AML-193 (cell line): ENCODE measurements around the gene EFNA3.

Experiments
- DNase-seq, 2 experiments: peaks; one replicate each; lab custom pipeline; 2025; lab: John Stamatoyannopoulos, UW

EFNA3 gene

GRCh38 chr1:155048449-155049334 is 29.9 kb upstream of the EFNA3 start:
- no peak for DNase-seq

GRCh38 chr1:155049651-155050559 is 28.7 kb upstream of the EFNA3 start:
- DNase-seq = no peak

GRCh38 chr1:155050560-155051341 is 27.9 kb upstream of the EFNA3 start, which contains the start of gene ADAM15:
ADAM15 (plus strand) TSS chr1:155051316; CDS start chr1:155051387, 71 bp downstream.
- peak; percentile 72 to 77 for DNase-seq

GRCh38 chr1:155051342-155051776 is 27.3 kb upstream of the EFNA3 start:
- DNase-seq = no peak

GRCh38 chr1:155051777-155052398 is 26.7 kb upstream of the EFNA3 start:
- peak; percentile 22 to 37 for DNase-seq

- DNase-seq = peak; percentile 28 to 42
Observed at GRCh38 chr1:155052439-155053395, 25.9 kb upstream of the EFNA3 start.

GRCh38 chr1:155053531-155054105 is 25.0 kb upstream of the EFNA3 start:
- DNase-seq = no peak

- no peak for DNase-seq
Observed at GRCh38 chr1:155057104-155057503, 21.5 kb upstream of the EFNA3 start.

GRCh38 chr1:155057788-155058211 is 20.8 kb upstream of the EFNA3 start:
- no peak for DNase-seq

GRCh38 chr1:155060736-155061135 is 17.9 kb upstream of the EFNA3 start:
- DNase-seq = no peak

- DNase-seq = peak; percentile 74
Observed at GRCh38 chr1:155061381-155062150, 17.1 kb upstream of the EFNA3 start.

- no peak for DNase-seq
Observed at GRCh38 chr1:155062151-155062686, 16.4 kb upstream of the EFNA3 start.

GRCh38 chr1:155062702-155063411 is 15.8 kb upstream of the EFNA3 start:
- no peak for DNase-seq

- peak; percentile 84 to 88 for DNase-seq
Observed at GRCh38 chr1:155063550-155064110, 15.0 kb upstream of the EFNA3 start, which contains the start of gene EFNA4. EFNA4 (plus strand) TSS chr1:155063740; CDS start chr1:155063824, 84 bp downstream.

- peak in 1 of 2 experiments; percentile 13 for DNase-seq
Observed at GRCh38 chr1:155064111-155064831, 14.4 kb upstream of the EFNA3 start.

GRCh38 chr1:155064832-155065429 is 13.7 kb upstream of the EFNA3 start:
- no peak for DNase-seq
